Subcutaneous abdominal adipose tissue (tissue), 5 donors: ENCODE measurements around the gene PSMC3IP.
A peak's percentile ranks its signal among the peaks of the same experiment; 100 is the strongest.
"Not testable (repeated sequence)": the region's sequence is repeated elsewhere in the genome, so short reads cannot be mapped to it uniquely, and the experiment has no call there.

Experiments
- H3K27ac ChIP-seq: one replicate; pipeline ENCODE4 v1.7.0; 2013; ENCODE audit warnings: low read depth, mild to moderate bottlenecking, inconsistent platforms, low read length, moderate library complexity
- H3K27me3 ChIP-seq, 5 donors: one replicate each; pipeline ENCODE4 v1.7.0; 2013; ENCODE audit warnings: low read length in 5 of 5, inconsistent platforms in 1 of 5; ENCODE audit not compliant: control insufficient read depth in 5 of 5, insufficient read depth in 4 of 5
- H3K36me3 ChIP-seq, 5 donors: one replicate each; pipeline ENCODE4 v1.7.0; 2013; ENCODE audit warnings: low read length in 5 of 5; ENCODE audit not compliant: control insufficient read depth in 5 of 5, insufficient read depth in 5 of 5
- H3K4me1 ChIP-seq, 5 donors: one replicate each; pipeline ENCODE4 v1.7.0; 2013; ENCODE audit warnings: low read length in 5 of 5, mild to moderate bottlenecking in 3 of 5, moderate library complexity in 1 of 5; ENCODE audit not compliant: control insufficient read depth in 5 of 5, insufficient read depth in 5 of 5
- H3K4me3 ChIP-seq, 5 donors: one replicate each; pipeline ENCODE4 v1.7.0; 2013; ENCODE audit warnings: low read length in 5 of 5, low read depth in 1 of 5
- H3K9ac ChIP-seq, 5 donors: one replicate each; pipeline ENCODE4 v1.7.0; 2013; ENCODE audit warnings: low read length in 5 of 5, mild to moderate bottlenecking in 4 of 5, moderate library complexity in 3 of 5
- H3K9me3 ChIP-seq, 5 donors: one replicate each; pipeline ENCODE4 v1.7.0; 2013; ENCODE audit warnings: low read length in 5 of 5; ENCODE audit not compliant: control insufficient read depth in 5 of 5
- donor health status: healthy.
- donor health status: healthy.
- donor health status: healthy.
- donor health status: healthy.
- donor health status: healthy.

Gene PSMC3IP, protein sequence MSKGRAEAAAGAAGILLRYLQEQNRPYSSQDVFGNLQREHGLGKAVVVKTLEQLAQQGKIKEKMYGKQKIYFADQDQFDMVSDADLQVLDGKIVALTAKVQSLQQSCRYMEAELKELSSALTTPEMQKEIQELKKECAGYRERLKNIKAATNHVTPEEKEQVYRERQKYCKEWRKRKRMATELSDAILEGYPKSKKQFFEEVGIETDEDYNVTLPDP

GRCh38 chr17:42577532-42578281, at the start of gene PSMC3IP:
Gene PSMC3IP, minus strand, starts transcription at chr17:42577729. Its CDS starts 43 bp downstream, at chr17:42577686.
- H3K9me3 ChIP-seq, result no peaks in the 10 kb centered on the region
- peak within 1 kb of the TSS; percentile 70 to 93 (median 82) for H3K4me3 ChIP-seq
- H3K36me3 ChIP-seq, result peaks cover 13 to 64% (median 54%) of the 10 kb centered on the region in 5 donors
- H3K27me3 ChIP-seq, result no peaks in the 10 kb centered on the region
- H3K9ac ChIP-seq, result peak within 1 kb of the TSS; percentile 76 to 98 (median 89)
- H3K27ac ChIP-seq, result peak within 1 kb of the TSS; percentile 86
- H3K4me1 ChIP-seq, result peaks cover 7 to 22% (median 19%) of the 10 kb centered on the region in 5 donors

DNA sequence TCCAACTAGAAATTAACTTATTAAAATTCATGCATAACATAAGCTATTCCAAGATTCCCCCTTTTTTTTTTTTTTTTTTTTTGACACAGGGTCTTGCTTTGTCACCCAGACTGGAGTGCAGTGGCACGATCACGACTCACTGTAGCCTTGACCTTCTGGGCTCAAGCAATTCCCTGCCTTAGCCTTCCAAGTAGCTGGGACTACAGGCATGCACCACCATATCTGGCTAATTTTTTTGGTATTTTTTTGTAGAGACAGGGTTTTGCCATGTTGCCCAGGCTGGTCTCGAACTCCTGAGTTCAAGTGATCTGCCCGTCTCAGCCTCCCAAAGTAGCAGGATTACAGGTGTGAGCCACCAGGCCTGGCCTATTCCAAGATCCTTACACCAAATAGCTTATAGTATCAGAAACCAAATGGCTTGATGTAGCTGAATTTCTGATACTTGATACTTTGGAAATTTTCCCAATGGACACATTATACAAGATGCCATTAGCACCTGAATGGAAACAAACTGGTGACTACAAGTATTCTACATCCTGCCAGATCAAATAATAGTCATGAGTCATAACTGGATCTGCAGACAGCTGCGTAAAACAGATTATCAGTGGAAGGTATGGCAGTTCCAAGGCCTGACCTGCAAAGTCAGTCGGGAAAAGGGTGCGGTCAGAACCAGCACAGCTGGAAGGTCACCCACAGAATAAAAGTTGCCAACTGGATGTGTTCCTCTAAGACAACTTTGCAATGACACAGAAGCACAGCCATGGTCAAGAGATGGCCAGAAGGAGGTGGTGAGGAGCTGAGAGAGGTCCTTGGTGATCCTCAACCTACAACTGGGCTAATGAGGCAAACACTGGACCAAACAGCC, 46.4 kb upstream of the PSMC3IP start:
- H3K9ac ChIP-seq, result peak overlapping the region in 1 of 5 donors; percentile 2
- H3K9me3 ChIP-seq, result no peaks in the 10 kb centered on the region
- H3K27me3 ChIP-seq, result no peaks in the 10 kb centered on the region
- H3K36me3 ChIP-seq, result no peaks in the 10 kb centered on the region
- no peaks in the 10 kb centered on the region for H3K4me1 ChIP-seq
- H3K4me3 ChIP-seq, result no peak overlapping the region
- no peak overlapping the region for H3K27ac ChIP-seq

GRCh38 chr17:42623271-42623670, 45.7 kb upstream of the PSMC3IP start:
- peaks cover 0 to 6% (median 2%) of the 10 kb centered on the region in 5 donors for H3K4me1 ChIP-seq
- no peaks in the 10 kb centered on the region for H3K36me3 ChIP-seq
- H3K27me3 ChIP-seq, result no peaks in the 10 kb centered on the region
- H3K27ac ChIP-seq, result no peak overlapping the region
- no peak overlapping the region for H3K9ac ChIP-seq
- no peaks in the 10 kb centered on the region for H3K9me3 ChIP-seq
- H3K4me3 ChIP-seq, result no peak overlapping the region

- H3K27ac ChIP-seq, H3K36me3 ChIP-seq, H3K9me3 ChIP-seq, H3K4me1 ChIP-seq, H3K4me3 ChIP-seq, H3K9ac ChIP-seq, H3K27me3 ChIP-seq: not testable (repeated sequence)
Measured at GRCh38 chr17:42621987-42622386, 44.5 kb upstream of the PSMC3IP start.

DNA sequence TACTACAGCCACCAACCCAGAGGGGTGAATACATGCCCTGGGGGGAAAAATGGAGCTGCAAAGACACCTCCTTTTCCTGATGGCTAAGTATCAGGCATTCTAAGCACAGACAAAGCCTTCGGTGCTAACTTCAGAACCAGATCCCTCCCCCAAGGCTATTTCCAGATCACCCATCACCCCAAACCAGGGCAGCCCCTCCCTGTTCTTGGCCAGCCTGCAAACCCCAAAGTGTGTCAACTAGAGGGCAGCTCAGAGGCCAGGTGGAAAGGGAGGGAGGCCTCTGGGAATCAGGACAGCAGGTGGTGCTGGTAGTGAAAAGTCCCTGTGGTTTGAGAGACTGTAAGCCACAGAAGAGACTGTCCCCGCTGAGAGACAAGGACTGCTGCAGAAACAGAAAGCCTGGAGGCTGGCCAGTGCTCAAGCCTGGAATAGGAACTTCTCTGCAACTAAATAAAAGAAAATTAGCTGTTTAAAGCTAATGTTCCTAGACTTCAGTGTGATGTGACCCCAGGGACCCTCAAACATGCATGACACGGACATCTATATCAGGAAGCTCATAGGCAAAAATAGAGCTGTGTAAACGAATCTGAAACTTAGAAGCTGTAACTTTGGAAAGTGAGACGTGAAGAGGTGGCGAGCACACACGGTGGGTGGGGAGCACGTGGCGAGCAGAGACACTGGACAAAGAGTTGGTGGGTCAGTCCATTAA, 41.1 kb upstream of the PSMC3IP start:
- Histone ChIP-seq H3K9ac (peak overlapping the region in 1 of 5 donors; percentile 1), H3K36me3 (peaks cover 0 to 26% (median 23%) of the 10 kb centered on the region in 5 donors), H3K4me1 (peaks cover 0 to 8% (median 6%) of the 10 kb centered on the region in 5 donors), H3K4me3 (no peak overlapping the region), H3K27me3 (no peaks in the 10 kb centered on the region), H3K9me3 (no peaks in the 10 kb centered on the region), H3K27ac (no peak overlapping the region)

- no peak overlapping the region for H3K4me3 ChIP-seq
Measured at GRCh38 chr17:42617956-42618431, 40.5 kb upstream of the PSMC3IP start.

DNA sequence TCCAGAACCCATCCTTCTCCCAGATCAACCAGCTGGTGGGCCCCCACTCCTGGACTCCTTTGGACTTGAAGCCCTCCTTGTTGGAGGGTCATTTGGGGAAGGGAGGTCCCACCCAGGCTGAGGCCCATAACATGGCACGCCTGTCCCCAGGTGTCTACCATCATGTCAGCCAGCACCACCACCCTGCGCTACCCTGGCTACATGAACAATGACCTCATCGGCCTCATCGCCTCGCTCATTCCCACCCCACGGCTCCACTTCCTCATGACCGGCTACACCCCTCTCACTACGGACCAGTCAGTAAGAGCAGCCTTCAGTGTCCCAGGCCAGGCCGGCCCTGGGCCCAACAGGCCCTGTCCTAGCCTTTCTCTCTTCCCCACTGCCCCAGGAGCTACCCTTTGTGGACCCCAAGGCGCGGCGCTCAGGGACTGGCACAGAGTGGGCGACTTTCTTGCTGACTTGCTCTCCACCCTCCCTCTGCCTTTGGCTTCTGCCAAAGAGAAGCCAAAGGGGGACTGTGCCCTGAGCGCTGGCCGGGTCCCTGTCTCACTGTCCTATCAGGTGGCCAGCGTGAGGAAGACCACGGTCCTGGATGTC, 36.3 kb upstream of the PSMC3IP start:
- H3K27ac ChIP-seq, result no peak overlapping the region
- H3K4me1 ChIP-seq, result peaks cover 0 to 18% (median 16%) of the 10 kb centered on the region in 5 donors
- H3K9me3 ChIP-seq, result no peaks in the 10 kb centered on the region
- H3K27me3 ChIP-seq, result no peaks in the 10 kb centered on the region
- H3K4me3 ChIP-seq, result no peak overlapping the region
- H3K36me3 ChIP-seq, result peaks cover 0 to 46% (median 36%) of the 10 kb centered on the region in 5 donors
- no peak overlapping the region for H3K9ac ChIP-seq

More at GRCh38 chr17:42617956-42618431, 40.5 kb upstream of the PSMC3IP start:
- Histone ChIP-seq H3K27me3 (no peaks in the 10 kb centered on the region), H3K27ac (no peak overlapping the region), H3K9me3 (no peaks in the 10 kb centered on the region), H3K36me3 (peaks cover 0 to 32% (median 26%) of the 10 kb centered on the region in 5 donors), H3K9ac (peak overlapping the region in 2 of 5 donors; percentile 1 to 43), H3K4me1 (peaks cover 0 to 8% (median 6%) of the 10 kb centered on the region in 5 donors)

GRCh38 chr17:42612013-42612412, 34.5 kb upstream of the PSMC3IP start:
- no peak overlapping the region for H3K27ac ChIP-seq
- no peak overlapping the region for H3K9ac ChIP-seq
- H3K36me3 ChIP-seq, result peaks cover 0 to 46% (median 36%) of the 10 kb centered on the region in 5 donors
- no peaks in the 10 kb centered on the region for H3K9me3 ChIP-seq
- H3K4me3 ChIP-seq, result no peak overlapping the region
- peaks cover 0 to 29% (median 26%) of the 10 kb centered on the region in 5 donors for H3K4me1 ChIP-seq
- H3K27me3 ChIP-seq, result no peaks in the 10 kb centered on the region
